Activated effector memory CD4-positive, alpha-beta T cell treated with anti-CD3 and anti-CD28 coated beads, Interleukin-2, amount 50 U/mL, for 16 hours (primary cell): ENCODE data around the gene C1GALT1.

Experiments used
- DNase-seq: peaks from one replicate; pipeline ENCODE4 v3.0.0-alpha.2; 2020

The C1GALT1 gene

GRCh38 chr7:7202375-7202720 lies 20.0 kb downstream of the C1GALT1 start:
- no peak for DNase-seq

GRCh38 chr7:7203813-7204575 lies 21.6 kb downstream of the C1GALT1 start:
- DNase-seq, result no peak

GRCh38 chr7:7207876-7208275 lies 25.5 kb downstream of the C1GALT1 start:
- no peak for DNase-seq

- DNase-seq, result no peak
Observed at GRCh38 chr7:7208520-7208919, 26.2 kb downstream of the C1GALT1 start.

GRCh38 chr7:7209412-7210050 lies 27.2 kb downstream of the C1GALT1 start:
- DNase-seq, result no peak

GRCh38 chr7:7210475-7211237 lies 28.3 kb downstream of the C1GALT1 start:
- no peak for DNase-seq

- no peak for DNase-seq
Observed at GRCh38 chr7:7212612-7213011, 30.3 kb downstream of the C1GALT1 start.

GRCh38 chr7:7214398-7215347 lies 32.3 kb downstream of the C1GALT1 start:
- no peak for DNase-seq

GRCh38 chr7:7216279-7216678 lies 33.9 kb downstream of the C1GALT1 start:
- DNase-seq, result no peak

GRCh38 chr7:7219216-7219615 lies 36.9 kb downstream of the C1GALT1 start:
- no peak for DNase-seq

- DNase-seq, result no peak
Observed at GRCh38 chr7:7220821-7221220, 38.5 kb downstream of the C1GALT1 start.

- no peak for DNase-seq
Observed at GRCh38 chr7:7221599-7222038, 39.3 kb downstream of the C1GALT1 start.

GRCh38 chr7:7223250-7223649 lies 40.9 kb downstream of the C1GALT1 start:
- DNase-seq, result no peak

- no peak for DNase-seq
Observed at GRCh38 chr7:7226407-7226806, 44.1 kb downstream of the C1GALT1 start.

GRCh38 chr7:7228472-7228871 lies 46.1 kb downstream of the C1GALT1 start:
- no peak for DNase-seq

- no peak for DNase-seq
Observed at GRCh38 chr7:7228967-7229366, 46.6 kb downstream of the C1GALT1 start.

- DNase-seq, result no peak
Observed at GRCh38 chr7:7231000-7231399, 48.7 kb downstream of the C1GALT1 start.

GRCh38 chr7:7231865-7232264 lies 49.5 kb downstream of the C1GALT1 start:
- DNase-seq, result no peak

GRCh38 chr7:7235347-7235746 lies 53.0 kb downstream of the C1GALT1 start:
- no peak for DNase-seq

- DNase-seq, result no peak
Observed at GRCh38 chr7:7236041-7236440, 53.7 kb downstream of the C1GALT1 start.

- DNase-seq, result no peak
Observed at GRCh38 chr7:7237201-7237977, 55.0 kb downstream of the C1GALT1 start.

GRCh38 chr7:7237978-7238267 lies 55.6 kb downstream of the C1GALT1 start:
- DNase-seq, result no peak
